DMS79 treated with DMSO at 0.1 percent for 48 hours (cell line): ENCODE measurements around the gene KCNJ16.

Source experiments
- DNase-seq: peaks from one replicate; lab custom pipeline; 2025; lab: John Stamatoyannopoulos, UW

KCNJ16 gene

DNA sequence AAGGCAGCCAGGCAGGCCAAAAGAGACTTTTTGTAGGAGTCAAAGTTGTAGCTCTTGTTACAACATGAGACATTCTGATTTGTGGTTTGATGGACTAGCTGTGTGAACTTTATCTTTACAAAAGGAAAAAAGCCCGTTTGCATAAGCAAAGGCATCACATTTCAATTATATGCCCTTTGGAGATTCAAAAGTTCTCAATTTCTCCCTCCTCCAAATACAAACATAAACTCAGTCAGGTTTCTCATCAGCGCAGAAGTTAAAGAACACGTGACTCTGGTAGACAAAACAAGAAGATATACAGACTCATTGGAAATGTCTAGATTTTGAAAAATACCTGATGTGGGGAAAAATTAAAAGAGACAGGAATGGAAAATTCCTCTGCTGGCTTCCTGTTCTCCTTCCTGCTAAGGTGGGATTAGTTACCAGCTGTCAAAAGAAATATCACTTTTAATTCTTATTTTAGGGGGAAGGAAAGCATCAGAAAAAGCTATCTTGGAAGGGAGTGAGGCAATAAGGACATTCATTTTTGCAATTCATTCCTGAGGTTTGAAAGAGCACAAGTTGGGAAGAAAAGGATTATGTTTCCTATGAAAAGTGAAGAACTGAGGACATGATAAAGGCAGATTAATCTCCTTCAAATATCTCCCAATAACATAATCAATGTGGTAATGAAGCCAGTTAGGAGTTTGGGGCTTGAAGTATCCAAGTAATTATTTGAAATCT is 4.6 kb upstream of the KCNJ16 start:
- DNase-seq, result no peak

GRCh38 chr17:70071127-70071526 is 3.9 kb upstream of the KCNJ16 start:
- DNase-seq, result no peak

- no peak for DNase-seq
These were observed 3.4 kb upstream of the KCNJ16 start for GRCh38 chr17:70071620-70072019.

- DNase-seq, result no peak
These were observed 2.3 kb upstream of the KCNJ16 start for GRCh38 chr17:70072546-70073309.

- DNase-seq, result no peak
These were observed 1.7 kb upstream of the KCNJ16 start for GRCh38 chr17:70073310-70073709.

- no peak for DNase-seq
These were observed 1.2 kb upstream of the KCNJ16 start for GRCh38 chr17:70073799-70074198.

DNA sequence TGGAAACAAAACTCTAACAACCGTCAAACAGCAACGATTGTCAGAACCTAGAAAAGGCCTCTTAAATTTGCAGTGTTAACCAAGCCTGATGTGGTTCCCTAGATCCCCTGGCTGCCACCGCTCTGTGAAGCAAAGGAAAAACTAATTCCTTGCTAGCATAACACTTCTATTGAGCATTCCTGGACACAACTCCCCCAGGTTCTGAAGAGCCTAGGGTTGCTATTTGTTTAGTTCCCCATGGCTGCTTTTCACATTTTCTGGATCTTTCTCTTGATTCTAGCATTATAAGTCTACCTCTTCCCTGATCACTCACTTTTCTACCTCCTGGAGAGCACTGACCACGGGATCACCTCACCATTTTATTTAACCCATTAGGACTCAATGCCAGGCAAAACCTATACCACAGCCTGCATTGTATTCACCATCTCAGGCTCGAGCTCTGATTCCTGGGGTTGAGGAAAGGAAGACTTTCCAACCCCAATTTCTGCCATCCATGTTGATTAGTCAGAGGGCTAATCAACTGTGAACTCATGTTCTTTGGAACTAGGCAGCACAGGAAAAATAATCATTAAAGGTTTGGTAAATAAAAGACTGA is 692 bp upstream of the KCNJ16 start:
- no peak for DNase-seq

DNA sequence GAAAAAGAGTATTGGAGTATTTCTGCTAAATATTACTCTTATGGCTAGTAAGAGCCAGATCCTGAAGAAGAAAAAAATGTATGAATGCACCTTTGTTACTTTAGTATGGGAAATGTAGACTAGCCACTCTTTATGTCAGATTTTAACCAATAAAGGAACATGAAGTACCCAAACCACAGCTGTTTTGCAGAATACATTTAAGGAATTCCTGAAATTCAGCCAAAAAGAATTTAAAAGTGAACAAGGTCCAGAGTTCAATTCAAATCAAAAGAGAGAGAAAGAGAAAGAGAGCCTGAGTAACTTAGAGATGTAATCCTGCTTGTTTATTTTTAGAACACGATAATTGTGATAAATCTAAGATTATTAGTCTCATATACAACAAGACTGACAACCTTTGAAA is 1.2 kb downstream of the KCNJ16 start:
- DNase-seq, result no peak

- no peak for DNase-seq
These were observed 1.8 kb downstream of the KCNJ16 start for GRCh38 chr17:70076831-70077230.

DNA sequence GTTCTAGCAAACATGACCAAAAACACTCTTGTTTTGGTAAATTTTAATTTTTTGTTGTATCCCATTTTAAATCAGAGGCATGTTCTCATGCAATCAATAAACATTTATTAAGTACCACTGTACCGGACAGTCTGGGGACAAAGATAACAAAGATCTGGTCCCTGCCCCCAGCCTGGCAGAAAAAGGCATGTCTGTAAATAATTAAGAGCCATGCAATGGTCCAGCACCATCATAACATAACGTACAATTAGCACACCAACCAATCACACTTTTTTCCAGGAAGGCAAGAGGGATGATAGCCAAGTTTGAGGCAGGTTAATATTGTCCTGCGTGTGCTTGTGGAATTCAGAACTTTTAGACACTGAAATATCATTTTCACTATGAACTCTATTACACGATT is 3.5 kb downstream of the KCNJ16 start:
- DNase-seq, result no peak

GRCh38 chr17:70078994-70079531 is 4.0 kb downstream of the KCNJ16 start:
- DNase-seq, result no peak

DNA sequence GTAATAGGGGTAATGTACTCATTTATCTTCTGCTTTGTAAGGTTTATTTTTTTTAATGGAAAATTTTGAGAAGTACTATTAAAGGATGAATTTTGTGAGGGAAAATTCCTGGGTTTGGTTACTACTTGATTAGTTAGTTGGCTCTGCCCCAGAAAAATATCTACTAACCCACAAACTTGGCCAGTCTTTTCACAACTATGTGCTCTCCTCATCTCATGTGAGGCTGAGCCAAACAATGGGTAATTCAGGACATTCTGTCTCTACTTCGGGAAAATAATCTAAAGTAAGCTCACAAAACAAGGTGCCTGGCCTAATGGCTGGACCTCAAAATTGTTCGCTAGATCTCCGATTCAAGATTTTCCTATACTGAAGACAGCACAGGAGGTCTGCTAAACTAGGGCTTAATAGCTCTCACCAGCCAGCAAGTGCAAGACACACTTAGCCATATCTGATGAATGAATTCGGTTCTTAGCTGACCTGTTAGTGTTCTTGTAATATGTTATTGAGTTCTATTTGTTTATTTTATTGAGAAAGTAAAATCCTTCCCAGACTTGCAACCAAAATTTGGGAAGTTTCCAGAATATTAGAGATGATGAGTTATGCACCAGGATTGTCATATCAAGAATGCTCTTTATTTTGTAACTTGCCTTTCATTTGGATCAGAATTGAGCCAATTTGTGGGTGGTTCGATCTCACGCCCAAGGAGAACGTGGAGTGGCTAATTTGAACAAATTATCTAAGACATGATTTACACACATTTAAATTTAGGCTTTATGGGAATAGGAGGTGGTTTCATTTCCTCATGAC is 5.7 kb downstream of the KCNJ16 start:
- DNase-seq, result no peak

DNA sequence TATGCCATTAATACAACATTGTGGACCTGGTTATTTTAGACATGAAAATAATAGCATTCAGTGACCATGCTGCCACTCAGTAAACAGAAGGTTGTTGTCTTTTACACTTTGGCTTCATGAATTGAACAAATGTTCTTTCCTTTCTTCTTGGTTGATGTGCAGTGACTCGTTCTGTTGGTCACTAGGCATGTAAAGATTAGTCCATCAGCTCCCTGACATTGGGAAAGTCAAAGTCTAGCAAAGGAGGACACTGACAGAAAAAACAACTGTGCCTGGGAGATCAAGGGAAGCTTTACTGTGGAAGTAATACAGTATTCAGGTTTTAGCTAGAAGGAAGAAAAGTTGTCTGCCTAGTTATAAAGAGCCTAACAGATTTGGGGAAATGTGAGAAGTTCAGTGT is 6.9 kb downstream of the KCNJ16 start:
- no peak for DNase-seq

DNA sequence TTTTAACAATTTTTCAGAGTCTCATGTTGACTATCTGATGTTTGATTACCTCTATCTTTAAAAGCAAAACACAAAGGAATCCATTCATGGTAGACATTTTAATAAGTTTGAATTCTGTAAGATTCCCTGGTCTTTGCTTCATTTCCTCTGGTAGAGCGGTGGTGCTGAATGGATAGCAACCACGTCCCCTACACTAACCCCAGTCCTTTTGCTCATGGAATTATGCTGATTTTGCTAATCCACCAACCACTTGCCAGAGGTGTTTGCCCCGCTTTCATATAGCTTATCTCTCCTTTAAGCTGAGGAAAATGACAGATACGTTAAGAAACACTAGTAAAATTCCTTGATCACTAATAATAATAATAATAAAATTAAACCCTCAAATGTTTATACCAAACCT is 9.5 kb downstream of the KCNJ16 start:
- no peak for DNase-seq

DNA sequence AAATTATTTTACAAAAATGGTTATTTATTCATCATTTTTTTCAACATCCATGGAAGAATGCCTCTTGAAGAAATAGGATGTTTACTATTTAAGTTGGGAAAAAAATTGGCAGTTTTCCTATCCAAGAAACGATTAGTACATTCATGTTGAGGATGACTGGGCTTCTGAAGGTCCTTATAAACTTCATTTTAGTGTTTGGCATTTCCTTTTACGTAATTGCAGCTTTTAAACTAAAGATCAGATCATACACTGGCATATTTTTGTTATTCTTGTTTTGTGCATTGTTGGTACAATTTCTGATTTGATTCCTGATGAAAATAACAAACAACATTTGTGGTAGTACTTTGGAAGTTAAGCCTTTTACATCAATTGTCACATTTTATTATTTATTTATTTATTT is 11.5 kb downstream of the KCNJ16 start:
- no peak for DNase-seq

DNA sequence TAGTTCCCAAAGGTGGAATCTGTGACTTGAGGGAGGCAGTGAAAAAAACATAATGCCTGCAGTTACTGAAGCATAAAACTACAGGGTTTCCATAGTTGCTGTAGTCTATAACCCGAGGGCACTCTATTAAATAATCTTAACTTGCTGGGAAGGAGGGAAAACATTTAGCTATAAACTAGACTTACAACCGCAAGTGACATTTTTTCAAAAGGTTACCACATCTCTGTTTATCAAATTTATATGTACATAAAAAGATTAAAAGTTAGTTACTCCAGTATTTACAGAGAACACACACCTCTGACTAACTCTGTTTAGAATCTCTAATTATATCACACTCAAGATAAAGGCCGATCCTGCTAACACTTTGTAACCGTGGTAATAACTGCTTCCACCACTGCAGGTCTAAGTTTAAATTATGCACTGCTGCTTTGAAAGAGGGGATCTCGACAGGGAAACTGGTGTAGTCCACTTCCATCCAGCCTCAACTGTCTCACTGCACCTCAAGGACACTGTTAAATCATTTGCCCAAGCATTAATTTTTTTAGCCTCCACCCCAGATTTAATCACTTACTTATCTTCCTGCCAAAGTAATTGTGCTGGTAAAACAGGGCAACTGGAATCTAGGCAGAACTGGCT is 14.6 kb downstream of the KCNJ16 start:
- DNase-seq, result no peak

GRCh38 chr17:70091005-70091568 is 16.1 kb downstream of the KCNJ16 start:
- no peak for DNase-seq

GRCh38 chr17:70091696-70092095 is 16.7 kb downstream of the KCNJ16 start:
- no peak for DNase-seq

- DNase-seq, result no peak
These were observed 18.1 kb downstream of the KCNJ16 start for GRCh38 chr17:70093163-70093562.

DNA sequence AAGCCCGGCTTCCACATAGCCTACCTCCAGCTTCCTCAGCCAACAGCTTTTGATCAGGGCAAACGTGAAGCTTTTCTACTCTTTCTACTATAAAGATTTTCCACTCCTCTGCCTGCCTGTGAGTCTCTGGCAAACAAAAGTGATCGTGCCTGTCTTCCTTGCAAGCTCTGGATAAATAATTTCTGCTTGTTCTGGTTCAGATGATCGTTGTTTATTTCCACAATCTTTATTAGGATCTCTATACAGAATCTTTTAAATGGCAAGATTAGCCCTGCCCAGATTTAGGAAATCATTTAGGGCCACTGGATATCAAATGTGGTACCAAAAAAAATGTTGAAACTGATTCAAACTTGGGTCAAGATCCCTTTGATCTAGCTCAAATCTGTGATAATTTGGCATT is 20.4 kb downstream of the KCNJ16 start:
- DNase-seq, result no peak

- no peak for DNase-seq
These were observed 21.8 kb downstream of the KCNJ16 start for GRCh38 chr17:70096861-70097260.
